Measurements from ENCODE around the gene RALB.

RALB gene

DNA sequence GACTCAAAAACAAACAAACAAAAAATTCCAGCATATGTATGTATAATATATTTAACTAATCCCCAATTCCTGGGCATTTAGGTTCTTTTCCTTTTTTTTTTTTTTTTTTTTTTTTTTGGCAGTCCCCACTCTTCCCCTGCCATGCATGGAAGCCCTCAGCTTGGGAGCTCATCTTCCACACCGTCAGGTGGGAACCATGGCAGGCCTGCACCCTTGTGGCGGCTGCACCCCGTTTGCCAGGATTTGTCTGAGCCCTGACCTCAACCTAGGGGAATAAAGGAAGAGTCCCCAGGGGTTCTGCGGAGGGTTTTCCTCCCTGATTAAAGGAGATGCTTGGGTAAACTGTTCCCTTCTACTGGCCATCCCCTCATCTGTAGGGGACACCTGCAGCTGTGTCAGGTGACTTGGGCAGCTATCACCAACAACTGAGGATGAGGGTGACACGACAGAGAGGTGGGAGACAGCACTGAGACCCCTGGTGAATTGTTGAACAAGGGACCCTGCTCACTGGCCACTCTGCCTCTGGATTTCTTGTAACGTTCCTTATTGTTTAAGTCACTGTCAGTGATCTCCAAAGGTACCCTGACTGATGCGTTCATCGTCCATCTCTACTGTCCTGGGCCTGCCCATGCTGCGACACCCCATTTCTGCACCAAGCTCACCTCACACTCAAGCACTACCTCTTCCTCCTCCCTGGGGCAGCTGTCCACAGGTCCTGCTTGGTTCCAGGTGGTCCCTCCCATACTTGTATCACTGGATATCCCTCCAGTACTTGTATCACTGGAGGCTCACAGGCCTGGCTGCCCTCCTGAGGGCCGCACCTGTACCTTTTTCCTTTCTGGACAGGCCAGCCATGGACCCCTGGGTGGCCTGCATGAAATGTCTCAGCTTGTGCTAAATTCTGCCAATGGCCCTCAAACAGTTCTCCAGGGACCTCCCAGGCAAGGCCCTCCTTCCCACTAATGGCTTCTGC lies 44.0 kb upstream of the RALB start:
- TF ChIP-seq, protein P1, sequence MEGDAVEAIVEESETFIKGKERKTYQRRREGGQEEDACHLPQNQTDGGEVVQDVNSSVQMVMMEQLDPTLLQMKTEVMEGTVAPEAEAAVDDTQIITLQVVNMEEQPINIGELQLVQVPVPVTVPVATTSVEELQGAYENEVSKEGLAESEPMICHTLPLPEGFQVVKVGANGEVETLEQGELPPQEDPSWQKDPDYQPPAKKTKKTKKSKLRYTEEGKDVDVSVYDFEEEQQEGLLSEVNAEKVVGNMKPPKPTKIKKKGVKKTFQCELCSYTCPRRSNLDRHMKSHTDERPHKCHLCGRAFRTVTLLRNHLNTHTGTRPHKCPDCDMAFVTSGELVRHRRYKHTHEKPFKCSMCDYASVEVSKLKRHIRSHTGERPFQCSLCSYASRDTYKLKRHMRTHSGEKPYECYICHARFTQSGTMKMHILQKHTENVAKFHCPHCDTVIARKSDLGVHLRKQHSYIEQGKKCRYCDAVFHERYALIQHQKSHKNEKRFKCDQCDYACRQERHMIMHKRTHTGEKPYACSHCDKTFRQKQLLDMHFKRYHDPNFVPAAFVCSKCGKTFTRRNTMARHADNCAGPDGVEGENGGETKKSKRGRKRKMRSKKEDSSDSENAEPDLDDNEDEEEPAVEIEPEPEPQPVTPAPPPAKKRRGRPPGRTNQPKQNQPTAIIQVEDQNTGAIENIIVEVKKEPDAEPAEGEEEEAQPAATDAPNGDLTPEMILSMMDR (IDR thresholded peaks at IDR 0.05), result no peak

DNA sequence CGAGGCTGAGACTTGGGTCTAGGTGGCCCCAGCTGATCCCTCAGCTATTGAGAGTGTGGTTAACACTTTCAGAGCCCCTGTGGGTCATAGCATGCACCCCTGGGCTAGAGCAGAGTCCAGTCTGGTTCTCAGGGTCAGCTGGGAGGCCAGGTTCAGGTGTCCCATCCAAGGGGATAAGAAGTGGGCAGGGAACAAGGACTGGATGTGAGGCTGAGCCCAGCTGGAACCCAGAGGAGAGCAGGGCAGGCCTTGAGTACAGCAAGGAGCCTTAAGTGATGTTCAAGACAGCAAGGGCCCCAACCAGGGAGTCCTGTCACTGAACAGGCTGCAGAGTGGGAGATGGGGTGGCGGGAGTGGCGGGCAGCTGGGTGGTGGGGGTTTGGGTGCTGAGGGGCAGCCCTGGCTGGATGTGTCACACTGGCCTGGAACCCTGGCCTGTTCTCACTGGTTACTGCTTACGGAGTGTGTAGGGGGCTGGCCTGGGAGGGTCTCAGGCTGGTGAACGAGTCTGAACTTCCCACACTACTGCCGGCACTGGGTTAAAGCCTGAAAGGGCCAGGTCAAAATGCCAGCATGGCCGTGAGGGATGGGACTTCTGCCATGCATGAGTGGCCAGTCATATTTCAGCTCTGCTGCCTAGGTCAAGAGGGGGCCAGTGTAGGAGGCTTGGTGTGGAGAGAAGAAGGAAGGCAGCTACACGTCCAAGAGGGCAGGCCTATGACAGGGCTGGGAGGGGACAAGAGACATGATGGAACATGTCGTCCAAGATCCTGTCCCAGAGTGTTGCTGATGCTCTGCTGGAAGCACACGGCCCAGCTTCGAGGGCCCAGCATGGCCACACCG lies 43.0 kb upstream of the RALB start:
- TF ChIP-seq, protein P1 (IDR thresholded peaks at IDR 0.05), result no peak

DNA sequence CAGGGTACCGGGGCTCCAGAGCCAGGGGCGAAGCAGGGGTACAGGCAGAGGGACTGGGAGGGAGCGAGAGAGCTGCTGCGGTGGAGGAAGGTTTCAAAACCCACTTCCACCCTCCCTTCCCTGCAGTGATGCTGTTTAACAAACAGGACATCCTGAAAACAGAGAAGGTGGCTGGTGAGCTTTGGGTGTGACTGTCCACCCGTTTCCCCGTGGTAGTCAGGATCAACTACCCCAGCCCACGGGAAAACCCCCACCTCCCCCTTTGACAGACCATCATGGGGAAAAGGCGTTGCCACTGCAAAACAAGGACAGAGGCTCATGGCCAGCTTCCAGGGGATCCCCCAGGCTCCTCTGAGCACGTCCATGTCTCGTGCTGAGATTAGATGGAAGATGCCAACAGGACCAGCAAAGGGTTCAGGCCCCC lies 42.4 kb upstream of the RALB start:
- TF ChIP-seq, protein P1 (IDR thresholded peaks at IDR 0.05), result no peak

DNA sequence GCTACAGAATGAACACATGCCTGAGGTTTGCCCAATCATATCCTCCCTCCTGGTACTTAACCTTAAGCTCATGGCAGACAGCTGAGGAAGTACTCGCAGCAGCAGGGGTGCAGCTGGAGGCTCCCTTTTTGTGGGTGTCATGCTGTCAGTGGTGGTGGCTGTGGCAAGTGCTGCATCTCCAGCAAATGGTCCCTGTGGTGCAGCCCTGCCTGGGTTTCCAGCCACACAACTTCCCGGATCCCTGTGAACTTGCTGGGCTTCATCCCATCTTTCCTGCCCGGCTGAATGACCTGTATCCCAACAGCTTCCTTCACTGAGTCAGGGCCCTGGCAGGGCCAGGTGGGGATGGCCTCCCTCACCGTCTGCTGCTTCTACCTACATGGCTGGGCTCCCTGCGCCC lies 34.5 kb upstream of the RALB start:
- TF ChIP-seq, protein P1 (IDR thresholded peaks at IDR 0.05), result no peak

DNA sequence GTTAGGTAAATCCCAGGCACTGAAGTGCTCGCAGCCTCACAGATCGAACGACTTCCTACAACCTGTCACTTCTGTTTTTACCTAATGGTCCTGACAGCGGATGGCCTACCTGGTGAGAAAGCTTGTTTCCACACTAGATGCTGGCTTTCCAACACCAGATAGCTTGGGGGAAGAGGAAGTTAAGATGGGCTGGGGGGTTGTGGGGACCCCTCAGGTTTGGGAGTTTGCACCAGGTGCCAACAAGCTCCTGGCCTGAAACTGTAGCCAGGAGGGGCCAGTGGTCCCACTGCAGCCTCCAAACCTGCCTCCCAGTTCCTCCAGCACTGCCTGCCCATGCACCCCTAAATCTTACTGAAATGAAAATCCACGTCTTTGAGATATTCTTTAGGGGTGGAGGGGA lies 33.4 kb upstream of the RALB start:
- TF ChIP-seq, protein P1 (IDR thresholded peaks at IDR 0.05), result no peak

DNA sequence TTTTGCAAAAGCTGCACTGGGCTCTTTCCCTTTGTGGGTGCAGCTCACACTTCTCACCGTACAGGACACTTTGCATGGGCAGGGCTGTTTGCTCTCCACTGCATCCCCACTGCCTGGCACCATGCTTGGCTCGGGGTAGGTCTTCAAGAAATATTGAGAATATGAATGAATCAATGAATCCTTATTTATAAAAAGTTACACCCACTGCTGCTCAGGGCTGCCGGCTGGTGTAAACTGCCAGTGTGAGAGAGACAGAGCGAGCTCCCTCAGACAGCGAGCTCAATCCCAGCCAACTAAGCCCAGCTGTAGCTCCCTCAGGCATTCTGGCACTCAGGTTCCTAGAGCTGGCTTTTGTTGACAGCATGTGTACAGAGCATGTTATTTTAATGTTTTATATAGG lies 32.9 kb upstream of the RALB start:
- TF ChIP-seq, protein P1 (IDR thresholded peaks at IDR 0.05), result no peak

DNA sequence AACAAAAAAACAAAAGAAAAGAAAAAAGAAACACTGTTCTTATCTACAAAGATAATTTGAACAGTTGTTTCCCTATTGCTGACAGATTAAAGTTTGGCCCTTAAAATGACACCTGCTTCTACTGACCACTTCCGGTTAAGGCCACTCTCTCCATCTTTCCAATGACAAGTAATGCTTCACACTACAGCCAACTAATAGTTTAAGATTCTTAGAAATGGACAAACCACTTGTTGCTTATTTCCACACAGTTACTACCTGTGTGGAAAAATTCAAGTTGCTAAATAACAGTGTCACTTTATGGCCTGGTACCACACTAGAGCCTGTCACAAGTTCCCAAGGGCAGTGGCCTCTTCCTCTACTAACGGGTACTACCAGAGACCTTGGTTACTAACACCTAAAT lies 31.9 kb upstream of the RALB start:
- TF ChIP-seq, protein P1 (IDR thresholded peaks at IDR 0.05), result no peak

Data from LNCAP (cell line).